Lower lobe of right lung (tissue), 2 donors: ENCODE measurements around the gene PTPRN2. TPM values are rescaled to one million over a fixed set of nuclear protein-coding genes. Genes with fewer than 3 reads are reported as not detected.

Source experiments
- ATAC-seq, 2 donors: fragments of 200-7000 bp; cut with Tn5 transposase; one replicate each; pipeline ENCODE4 v1.9.1; 2020 to 2022; ENCODE audit warnings: mild to moderate bottlenecking in 2 of 2, moderate library complexity in 2 of 2
- DNase-seq: peaks from one replicate; pipeline ENCODE4 v3.0.0-alpha.2; 2020
- H3K27ac ChIP-seq: fragments of 200-600 bp; one replicate; pipeline ENCODE4 v1.8.0; 2022
- H3K27me3 ChIP-seq: fragments of 200-600 bp; one replicate; pipeline ENCODE4 v1.8.0; 2022; ENCODE audit warnings: low read depth
- H3K36me3 ChIP-seq: fragments of 200-600 bp; one replicate; pipeline ENCODE4 v1.8.0; 2022; ENCODE audit warnings: mild to moderate bottlenecking
- H3K4me1 ChIP-seq: fragments of 200-600 bp; one replicate; pipeline ENCODE4 v1.8.0; 2022
- H3K4me3 ChIP-seq: fragments of 200-600 bp; one replicate; pipeline ENCODE4 v1.8.0; 2022; ENCODE audit warnings: mild to moderate bottlenecking
- H3K9me3 ChIP-seq: fragments of 200-600 bp; one replicate; pipeline ENCODE4 v1.8.0; 2022
- intact Hi-C: fragments of 100-400 bp; cut with DNase I; formaldehyde crosslinking; loops from one replicate; pipeline ENCODE4 v1.11.0; 2022
- total RNA-seq: library from RNA; stranded (reverse); fragmentation: NEBNext Ultra II Directional; extraction: Animal tissue kit (Norgen Biotek cat#: 25700); gene quantifications from one replicate; pipeline ENCODE4 v1.2.1, GENCODE V29; 2021
- TF ChIP-seq, protein P1 (sequence below): fragments of 200-600 bp; IDR thresholded peaks from one replicate; pipeline ENCODE4 v1.8.0; 2022; ENCODE audit warnings: antibody characterized with exemption, mild to moderate bottlenecking
- donor health status: DM: no; HTN: yes; CAD: no; lungs with severe emphysema.

The PTPRN2 gene
- total RNA-seq, 1 donor from 2014 or later, result 6.8 TPM

- Histone ChIP-seq H3K9me3 (no peaks in the 10 kb centered on the region), H3K27ac (no peak overlapping the region), H3K4me3 (no peak overlapping the region), H3K27me3 (no peaks in the 10 kb centered on the region), H3K36me3 (no peaks in the 10 kb centered on the region), H3K4me1 (no peaks in the 10 kb centered on the region)
- no peak for ATAC-seq
- intact Hi-C loops, result no loop called here
- TF ChIP-seq, protein P1, sequence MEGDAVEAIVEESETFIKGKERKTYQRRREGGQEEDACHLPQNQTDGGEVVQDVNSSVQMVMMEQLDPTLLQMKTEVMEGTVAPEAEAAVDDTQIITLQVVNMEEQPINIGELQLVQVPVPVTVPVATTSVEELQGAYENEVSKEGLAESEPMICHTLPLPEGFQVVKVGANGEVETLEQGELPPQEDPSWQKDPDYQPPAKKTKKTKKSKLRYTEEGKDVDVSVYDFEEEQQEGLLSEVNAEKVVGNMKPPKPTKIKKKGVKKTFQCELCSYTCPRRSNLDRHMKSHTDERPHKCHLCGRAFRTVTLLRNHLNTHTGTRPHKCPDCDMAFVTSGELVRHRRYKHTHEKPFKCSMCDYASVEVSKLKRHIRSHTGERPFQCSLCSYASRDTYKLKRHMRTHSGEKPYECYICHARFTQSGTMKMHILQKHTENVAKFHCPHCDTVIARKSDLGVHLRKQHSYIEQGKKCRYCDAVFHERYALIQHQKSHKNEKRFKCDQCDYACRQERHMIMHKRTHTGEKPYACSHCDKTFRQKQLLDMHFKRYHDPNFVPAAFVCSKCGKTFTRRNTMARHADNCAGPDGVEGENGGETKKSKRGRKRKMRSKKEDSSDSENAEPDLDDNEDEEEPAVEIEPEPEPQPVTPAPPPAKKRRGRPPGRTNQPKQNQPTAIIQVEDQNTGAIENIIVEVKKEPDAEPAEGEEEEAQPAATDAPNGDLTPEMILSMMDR, result no peak
- no peak for DNase-seq
Observed at GRCh38 chr7:158424531-158424930, 163.1 kb downstream of the PTPRN2 start.

GRCh38 chr7:158424011-158424410 lies 163.6 kb downstream of the PTPRN2 start:
- H3K27me3 ChIP-seq, result no peaks in the 10 kb centered on the region
- H3K4me3 ChIP-seq, result no peak overlapping the region
- DNase-seq (no peak), ATAC-seq (no peak)
- H3K9me3 ChIP-seq, result no peaks in the 10 kb centered on the region
- TF ChIP-seq, protein P1, result no peak
- H3K4me1 ChIP-seq, result no peaks in the 10 kb centered on the region
- intact Hi-C loops, result no loop called here
- no peaks in the 10 kb centered on the region for H3K36me3 ChIP-seq
- H3K27ac ChIP-seq, result no peak overlapping the region

DNA sequence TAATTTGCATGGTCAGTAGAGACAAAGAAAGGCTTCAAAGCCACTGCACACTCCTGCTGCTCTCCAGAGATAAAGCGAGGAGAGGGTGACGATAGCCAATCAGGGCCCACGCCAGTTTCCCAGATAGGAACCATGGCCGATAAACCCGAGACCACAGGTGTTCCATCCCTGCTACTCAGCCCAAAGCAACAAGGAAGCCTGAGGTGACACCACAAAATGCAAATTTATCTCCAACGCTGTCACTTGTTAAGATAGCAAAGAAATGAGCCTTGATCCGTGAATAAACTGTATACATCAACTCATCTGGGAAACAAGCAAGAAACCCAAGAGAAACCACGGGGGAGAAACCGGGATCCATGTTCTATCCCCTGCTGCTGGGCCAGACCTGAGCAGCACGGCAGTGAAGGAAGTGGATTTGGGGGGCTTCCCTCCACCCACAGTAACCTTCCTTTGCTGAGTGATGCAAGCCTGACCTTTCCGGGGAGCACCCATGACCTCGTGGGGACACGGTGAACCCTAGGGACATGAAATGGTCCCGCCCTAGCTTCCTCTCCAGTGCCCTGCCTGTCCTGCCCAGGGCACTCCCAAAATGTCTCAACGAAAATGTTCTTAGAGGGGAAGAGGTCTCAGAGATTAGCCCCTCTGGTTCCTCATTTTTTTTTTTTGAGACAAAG lies 164.6 kb downstream of the PTPRN2 start:
- ATAC-seq (no peak), DNase-seq (no peak)
- intact Hi-C loops, result no loop called here
- Histone ChIP-seq H3K36me3 (no peaks in the 10 kb centered on the region), H3K27ac (no peak overlapping the region), H3K27me3 (no peaks in the 10 kb centered on the region), H3K4me3 (no peak overlapping the region), H3K9me3 (no peaks in the 10 kb centered on the region), H3K4me1 (no peaks in the 10 kb centered on the region)
- TF ChIP-seq, protein P1, result no peak

- no peak overlapping the region for H3K4me3 ChIP-seq
- ATAC-seq, result no peak
Observed at GRCh38 chr7:158422196-158422886, 165.3 kb downstream of the PTPRN2 start.

DNA sequence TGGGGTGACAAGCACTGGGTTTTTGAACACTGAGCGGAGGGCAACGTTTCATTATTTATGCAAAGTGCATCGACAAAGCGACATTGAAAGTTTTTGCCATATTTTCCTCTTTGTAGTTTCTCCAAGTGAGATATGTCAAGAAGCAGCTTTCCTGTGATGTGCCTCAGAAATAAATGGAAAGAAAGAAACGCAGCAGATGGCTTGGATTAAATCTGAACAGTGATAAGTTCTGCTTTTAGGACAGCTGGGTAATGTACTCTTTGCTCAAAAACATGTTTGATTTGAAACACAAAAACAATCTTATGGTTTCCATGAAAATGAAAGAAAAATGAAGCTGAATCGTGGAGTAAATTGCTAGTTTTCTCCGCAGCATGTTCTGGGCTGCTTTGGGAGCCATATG lies 166.3 kb downstream of the PTPRN2 start:
- no peaks in the 10 kb centered on the region for H3K27me3 ChIP-seq
- TF ChIP-seq, protein P1, result no peak
- DNase-seq (no peak), ATAC-seq (no peak)
- intact Hi-C loops, result no loop called here
- no peak overlapping the region for H3K4me3 ChIP-seq
- no peaks in the 10 kb centered on the region for H3K9me3 ChIP-seq
- H3K4me1 ChIP-seq, result no peaks in the 10 kb centered on the region
- no peak overlapping the region for H3K27ac ChIP-seq
- no peaks in the 10 kb centered on the region for H3K36me3 ChIP-seq

More at GRCh38 chr7:158422196-158422886, 165.3 kb downstream of the PTPRN2 start:
- DNase-seq, result no peak
- TF ChIP-seq, protein P1, result no peak
- Histone ChIP-seq H3K27me3 (no peaks in the 10 kb centered on the region), H3K36me3 (no peaks in the 10 kb centered on the region), H3K9me3 (no peaks in the 10 kb centered on the region), H3K27ac (no peak overlapping the region), H3K4me1 (no peaks in the 10 kb centered on the region)
- intact Hi-C loops, result no loop called here
